Measurements from ENCODE around the gene SPDYC.
A peak's percentile ranks its signal among the peaks of the same experiment; 100 is the strongest.

Gene SPDYC

DNA sequence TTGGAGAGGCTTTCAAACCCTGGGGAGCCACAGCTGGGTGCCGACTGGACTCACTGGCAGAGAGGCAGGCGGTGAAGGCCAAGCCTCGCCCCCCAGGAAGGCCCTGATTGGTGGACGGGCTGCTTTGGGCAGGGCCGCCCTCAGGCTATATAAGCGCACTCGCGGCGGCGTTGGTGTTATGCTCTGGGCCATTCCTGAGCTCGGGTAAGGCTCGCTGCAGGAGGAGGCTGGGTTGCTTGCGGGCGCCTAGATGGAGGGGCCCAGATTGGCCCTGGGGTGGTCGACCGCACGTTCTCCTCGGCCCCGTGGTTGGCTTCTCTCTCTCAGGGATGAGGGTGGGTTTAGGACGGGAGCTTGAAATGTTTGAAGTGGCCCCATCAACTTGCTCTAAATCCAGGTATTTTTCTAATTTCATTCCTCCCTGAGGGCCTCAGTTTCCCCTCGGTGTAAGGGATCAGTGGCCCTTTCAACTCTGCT lies at the start of gene SPDYC:
Gene SPDYC, plus strand, starts transcription at position 176 of the 477 bp plus-strand sequence. CDS start 1,125 bp downstream, outside the sequence.
- no peak for DNase-seq

- DNase-seq, result no peak
Measured at GRCh38 chr11:65120831-65121230, 49.2 kb upstream of the SPDYC start.

GRCh38 chr11:65121447-65121864 lies 48.6 kb upstream of the SPDYC start:
- peak; percentile 47 for DNase-seq

GRCh38 chr11:65121865-65122696 lies 48.0 kb upstream of the SPDYC start, which contains the start of the genes FAU and MRPL49:
Gene FAU (minus strand): TSS chr11:65122134. CDS start chr11:65121813, 321 bp downstream.
Gene MRPL49 (plus strand): TSS chr11:65122321. CDS start chr11:65122347, 26 bp downstream.
- DNase-seq, result peak; percentile 100

DNA sequence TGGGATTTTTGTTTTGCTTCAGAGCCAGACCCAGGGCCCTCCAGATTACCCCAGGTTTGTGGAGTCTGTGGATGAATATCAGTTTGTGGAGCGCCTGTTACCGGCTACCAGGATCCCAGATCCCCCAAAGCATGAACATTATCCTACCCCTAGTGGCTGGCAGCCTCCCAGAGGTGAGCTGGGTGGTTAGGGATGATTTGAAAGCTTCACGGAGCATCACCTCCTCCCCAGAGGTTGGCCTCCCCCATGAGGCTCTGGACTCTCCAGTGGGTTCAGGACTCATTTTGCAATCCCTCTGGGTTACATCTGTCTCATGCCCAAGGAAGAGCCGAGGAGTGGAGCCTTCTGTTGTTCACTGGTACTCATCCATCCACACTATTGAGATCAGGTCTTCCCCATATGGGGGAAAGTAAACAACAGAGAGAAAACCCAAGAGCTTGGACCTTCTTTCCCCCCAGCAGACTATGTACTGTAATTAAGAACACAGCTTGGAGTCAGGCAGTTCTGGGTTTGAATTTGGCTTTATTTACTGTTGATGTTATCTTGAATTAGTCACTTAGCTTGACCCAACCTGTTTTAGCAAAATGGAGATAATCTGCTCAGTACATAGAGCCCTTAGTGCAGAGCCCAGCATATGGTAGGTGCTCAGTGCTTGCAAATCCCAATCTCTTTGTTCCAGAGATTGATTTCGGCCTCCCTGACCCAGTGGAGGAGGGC lies 45.4 kb upstream of the SPDYC start:
- no peak for DNase-seq

DNA sequence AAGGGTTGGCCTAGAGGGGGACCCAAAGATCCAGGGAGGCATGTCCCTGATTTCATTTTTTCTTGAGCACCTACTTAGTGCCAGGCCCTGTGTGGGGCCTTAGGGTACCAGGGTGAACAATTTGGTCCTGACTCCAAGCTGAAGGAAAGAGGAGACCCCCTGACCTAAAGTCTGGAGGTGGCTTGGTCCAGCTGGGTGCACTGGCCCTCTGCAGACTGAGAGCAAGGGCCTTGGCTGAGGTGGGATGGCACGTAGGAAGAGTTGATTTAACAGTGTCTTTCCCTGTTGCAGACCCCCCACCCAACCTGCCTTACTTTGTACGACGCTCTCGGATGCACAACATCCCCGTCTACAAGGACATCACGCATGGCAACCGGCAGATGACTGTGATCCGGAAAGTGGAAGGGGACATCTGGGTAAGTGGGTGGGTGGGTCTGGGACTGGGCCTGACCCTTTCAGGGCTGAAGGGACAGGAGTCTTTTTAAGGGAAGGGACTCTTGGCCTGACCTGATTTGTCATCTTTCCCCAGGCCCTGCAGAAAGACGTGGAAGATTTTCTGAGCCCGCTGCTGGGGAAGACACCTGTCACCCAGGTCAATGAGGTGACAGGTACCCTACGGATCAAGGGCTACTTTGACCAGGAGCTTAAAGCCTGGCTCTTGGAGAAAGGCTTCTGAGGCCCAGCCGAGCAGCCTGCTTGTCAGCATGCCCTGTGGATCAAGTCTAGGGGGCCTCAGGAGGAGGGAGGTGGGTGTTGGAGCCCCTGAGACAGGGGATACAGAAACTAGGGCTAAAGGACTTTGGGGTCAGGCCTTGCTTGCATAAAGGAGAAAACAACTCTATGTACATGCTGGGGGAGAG lies 44.6 kb upstream of the SPDYC start:
- DNase-seq, result no peak

DNA sequence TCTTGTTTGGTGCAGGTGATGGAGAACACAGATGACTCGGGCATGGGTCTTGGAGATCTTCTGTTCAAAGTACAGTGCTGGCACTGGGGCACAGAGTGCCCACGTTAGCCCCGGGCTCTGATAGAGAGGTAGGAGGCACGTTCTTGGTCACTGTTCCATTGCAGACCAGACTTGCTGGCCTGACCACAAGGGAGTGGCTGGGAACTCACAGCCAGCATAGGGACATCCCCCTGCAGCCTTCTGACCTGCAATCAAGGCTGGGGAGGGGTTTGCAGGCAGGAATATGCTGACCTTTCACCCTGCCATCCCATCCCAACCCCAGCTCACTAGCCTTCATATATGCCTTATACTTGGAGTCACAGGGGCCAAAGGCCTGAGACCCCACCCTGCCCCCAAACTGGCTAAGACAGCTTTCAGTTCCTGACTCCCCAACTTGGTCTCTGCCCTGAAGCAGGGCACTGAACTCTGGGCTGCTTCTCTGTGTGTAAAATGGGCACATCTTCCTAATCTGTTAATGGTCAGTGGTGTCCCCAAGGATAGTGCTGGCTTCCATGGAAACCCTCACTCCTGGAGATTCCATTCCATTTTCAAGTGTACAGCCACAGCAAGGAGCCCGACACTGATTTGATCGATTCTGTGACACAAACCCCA lies 43.3 kb upstream of the SPDYC start:
- no peak for DNase-seq

DNA sequence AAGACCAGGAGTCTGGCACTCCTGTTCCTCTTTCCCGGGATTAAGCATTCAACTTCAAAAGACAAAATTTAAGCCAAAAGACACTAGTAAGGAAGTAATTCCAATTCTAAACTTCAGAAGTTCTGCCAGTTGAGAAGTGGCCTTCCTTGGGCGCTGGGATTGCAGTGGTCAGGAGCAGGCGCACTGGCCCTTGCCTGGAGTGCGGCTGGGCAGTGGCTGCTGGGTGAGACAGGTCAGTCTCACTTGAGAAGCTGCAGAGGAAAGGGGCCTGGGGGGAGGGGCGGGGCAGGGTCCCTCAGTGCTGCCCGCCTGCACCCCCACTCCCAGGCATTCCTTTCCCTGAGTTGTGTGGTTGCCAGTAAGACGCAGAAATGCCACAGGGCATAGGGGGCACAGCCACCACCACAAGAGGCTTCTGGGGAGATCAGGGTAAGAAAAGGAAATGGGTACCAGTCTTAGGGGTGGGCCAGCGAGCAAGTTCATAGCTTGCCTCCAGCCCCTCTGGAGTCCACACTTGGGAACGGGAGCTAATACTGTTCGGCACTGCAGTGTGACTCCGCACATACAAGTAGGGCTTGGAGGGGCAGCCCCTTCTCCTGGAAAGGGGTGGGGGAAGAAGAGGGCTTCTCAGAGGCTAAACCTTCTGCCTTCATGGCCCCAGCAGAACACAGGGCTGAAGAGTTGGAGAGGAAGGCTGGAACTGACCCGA lies 42.4 kb upstream of the SPDYC start:
- DNase-seq, result no peak

GRCh38 chr11:65128182-65129145 lies 41.6 kb upstream of the SPDYC start:
- no peak for DNase-seq

DNA sequence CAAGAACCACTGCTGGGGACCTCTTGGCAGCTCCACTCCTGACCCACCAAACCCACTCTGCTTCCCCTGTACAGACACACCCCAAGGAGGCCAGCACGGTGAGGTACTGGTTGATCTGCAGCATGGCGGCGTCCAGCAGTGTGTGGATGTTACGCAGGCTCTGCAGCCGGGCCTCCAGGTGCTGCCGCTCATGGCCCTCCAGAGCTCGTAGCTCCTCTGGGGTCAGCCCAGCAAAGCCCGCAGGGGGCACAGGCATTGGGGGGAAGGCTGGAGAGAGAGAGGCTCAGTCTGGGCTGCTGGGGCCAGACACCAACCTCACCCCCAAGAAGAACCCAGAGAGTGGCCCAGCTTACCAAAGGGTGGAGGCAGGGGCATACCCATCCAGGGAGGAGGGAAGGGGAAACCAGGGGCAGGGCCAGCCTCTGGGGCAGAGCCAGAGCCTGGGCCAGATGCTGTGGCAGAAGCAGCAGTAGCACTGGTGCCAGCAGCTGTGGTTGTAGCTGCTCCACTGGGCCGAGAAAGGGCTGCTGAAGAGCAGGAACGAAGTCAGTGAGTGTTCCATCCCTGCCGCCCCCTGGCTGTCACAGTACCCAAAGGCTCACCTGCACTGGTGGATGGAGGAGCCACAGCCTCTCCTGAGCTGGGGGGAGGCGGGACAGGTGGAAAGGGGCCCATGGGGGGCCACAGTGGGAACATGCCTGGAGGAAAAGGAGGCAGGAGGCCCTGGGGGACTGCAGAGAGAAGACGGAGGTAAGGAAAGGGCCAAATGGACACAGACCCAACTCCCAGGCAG lies 40.2 kb upstream of the SPDYC start:
- DNase-seq, result no peak

DNA sequence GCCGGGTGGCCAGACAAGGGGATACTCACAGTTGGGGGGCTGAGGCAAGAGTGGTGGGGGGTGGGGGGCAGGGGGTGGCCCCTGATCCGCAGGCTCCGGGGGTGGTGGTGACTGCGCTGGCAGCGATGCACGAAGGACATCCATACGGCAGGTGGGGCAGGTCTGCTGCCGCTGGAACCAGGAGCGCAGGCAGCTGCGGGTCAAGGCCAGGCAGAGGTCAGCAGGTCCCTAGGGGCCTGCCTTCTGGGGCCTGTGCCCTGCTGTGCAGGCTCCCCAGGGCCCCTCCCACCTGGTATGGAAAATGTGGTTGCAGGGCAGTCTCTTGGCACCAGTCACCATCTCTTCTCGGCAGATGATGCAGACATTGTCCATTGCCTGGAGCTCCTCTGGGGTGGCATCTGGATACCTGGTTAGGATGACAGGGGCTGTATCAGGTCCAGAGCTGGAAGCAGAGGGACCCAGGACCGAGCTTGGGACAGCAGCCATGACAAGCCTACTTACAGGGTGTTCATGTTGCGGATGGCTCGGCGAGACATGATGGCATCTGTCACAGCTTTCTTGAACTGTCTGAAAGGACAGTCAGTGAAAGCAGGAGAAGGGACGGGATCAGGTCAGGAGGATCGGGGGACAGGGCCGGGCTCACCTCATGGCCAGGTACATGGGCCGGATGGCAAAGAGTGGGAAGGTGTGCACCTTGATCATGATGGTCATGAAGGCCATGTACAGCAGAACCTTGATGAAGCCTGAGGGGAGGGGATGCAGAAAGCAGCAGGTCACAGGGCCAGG lies 39.2 kb upstream of the SPDYC start:
- no peak for DNase-seq

- DNase-seq, result no peak
Measured at GRCh38 chr11:65131417-65131776, 38.6 kb upstream of the SPDYC start.

DNA sequence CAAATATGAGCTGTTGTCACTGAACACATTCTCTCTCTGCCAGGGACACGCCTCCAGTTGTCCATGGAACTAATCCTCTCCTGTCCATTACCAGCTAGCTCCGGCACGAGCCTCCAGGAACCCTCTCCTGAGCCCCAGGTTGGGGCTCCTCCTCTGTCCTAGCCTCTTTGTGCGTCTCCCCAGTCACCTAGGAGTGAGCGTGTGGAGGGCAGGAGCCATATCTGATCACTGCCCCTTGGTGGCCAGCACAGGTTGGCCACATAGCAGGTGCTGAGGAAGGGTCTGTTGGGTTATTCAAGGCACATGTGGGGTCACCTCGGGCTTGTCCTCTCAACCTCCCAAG lies 38.2 kb upstream of the SPDYC start:
- DNase-seq, result no peak

- no peak for DNase-seq
Measured at GRCh38 chr11:65132238-65132987, 37.6 kb upstream of the SPDYC start.

- peak; percentile 84 for DNase-seq
Measured at GRCh38 chr11:65132988-65133700, 36.9 kb upstream of the SPDYC start.

DNA sequence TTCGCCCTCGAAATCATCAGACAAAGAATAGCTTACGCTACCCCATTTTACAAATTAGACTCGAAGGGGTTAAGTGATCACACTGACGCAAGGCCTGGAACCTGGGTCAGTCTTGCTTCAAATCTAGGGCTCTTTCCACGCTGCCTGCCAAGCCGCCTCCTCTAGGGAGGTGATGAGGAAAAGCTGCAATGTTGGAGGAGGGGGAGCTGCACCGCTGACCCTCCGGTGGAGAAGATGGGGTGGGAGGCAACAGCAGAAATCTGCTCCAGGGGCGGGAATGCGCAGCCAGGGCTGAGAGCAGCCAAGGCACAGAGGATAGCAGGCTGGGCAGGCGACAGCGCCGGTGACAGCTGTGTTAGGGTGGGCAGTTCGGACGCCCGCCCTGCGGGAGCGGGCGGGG lies 36.3 kb upstream of the SPDYC start:
- no peak for DNase-seq

DNA sequence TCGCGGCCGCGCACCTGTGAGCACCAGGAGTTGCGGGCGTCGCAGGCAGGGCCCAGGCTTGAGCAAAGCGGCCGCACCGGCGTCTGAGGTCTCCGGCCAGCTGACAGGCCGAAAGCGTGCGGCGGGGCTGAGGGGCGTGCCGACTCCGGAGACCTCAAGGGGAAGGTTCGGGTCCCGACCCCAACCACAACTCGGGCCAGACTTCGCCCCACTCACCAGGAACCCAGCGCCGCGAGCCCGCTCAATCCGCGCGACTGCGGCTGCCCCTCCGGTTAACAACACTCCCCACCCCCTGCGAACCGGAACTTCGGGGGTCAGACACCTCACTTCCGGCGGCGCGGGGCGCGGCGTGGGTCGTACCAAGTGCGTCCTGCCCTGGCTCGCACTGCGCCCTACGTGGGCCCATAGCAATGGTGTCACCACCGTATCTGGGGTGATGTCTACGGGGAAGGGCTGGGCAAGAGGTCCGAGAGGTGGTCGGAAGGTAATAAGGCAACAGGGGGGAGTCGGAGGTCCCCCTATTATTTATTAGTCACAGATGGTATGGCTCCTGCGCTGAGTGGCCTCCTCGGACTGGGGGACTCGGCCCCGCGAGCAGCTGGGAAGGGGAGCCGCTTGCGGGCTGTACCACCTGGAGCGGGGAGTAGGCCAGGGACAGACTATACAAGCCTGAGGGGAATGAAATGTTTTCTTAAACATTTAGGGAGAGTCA lies 35.6 kb upstream of the SPDYC start, which contains the start of gene SYVN1:
Gene SYVN1, minus strand, starts transcription at position 280 of the 712 bp plus-strand sequence. CDS start 918 bp downstream, outside the sequence.
- peak; percentile 95 for DNase-seq

All from stimulated activated CD4-positive, alpha-beta T cell treated with anti-CD3 and anti-CD28 coated beads, Interleukin-15, amount 100 ng/mL, for 24 hours (primary cell).